CD8-positive, alpha-beta memory T cell (primary cell): ENCODE measurements around the gene PIK3C3. TPM values are rescaled to one million over a fixed set of nuclear protein-coding genes. Genes with fewer than 3 reads are reported as not detected.

Experiments used
- CTCF ChIA-PET: fragments of 350-600 bp; sonication (Branson Sonifier 250); formaldehyde crosslinking; loops from one replicate; lab custom pipeline; 2021; ENCODE audit warnings: antibody characterized with exemption; lab: Charles Lee
- POLR2A ChIA-PET: fragments of 350-600 bp; sonication (Branson Sonifier 250); formaldehyde crosslinking; loops from one replicate; lab custom pipeline; 2021; ENCODE audit warnings: antibody characterized with exemption; lab: Charles Lee
- DNase-seq, 5 donors: peaks; one replicate each; pipeline versions ENCODE4 v3.0.0 to v3.0.0-alpha.2; 2020 to 2022; ENCODE audit warnings: mixed read lengths in 1 of 5
- H3K27ac ChIP-seq: one replicate; pipeline ENCODE4 v1.7.0; 2013; ENCODE audit warnings: low read depth, mild to moderate bottlenecking, low read length, moderate library complexity
- H3K27me3 ChIP-seq: 2 replicates; pipeline ENCODE4 v1.7.0; 2013; ENCODE audit warnings: low read length, mild to moderate bottlenecking; ENCODE audit not compliant: insufficient read depth, poor library complexity, severe bottlenecking
- H3K36me3 ChIP-seq: 2 replicates; pipeline ENCODE4 v1.7.0; 2013; ENCODE audit warnings: mild to moderate bottlenecking, low read length, moderate library complexity; ENCODE audit not compliant: insufficient read depth
- H3K4me1 ChIP-seq: 2 replicates; pipeline ENCODE4 v1.7.0; 2013; ENCODE audit warnings: mild to moderate bottlenecking, low read length, moderate library complexity; ENCODE audit not compliant: insufficient read depth
- H3K4me3 ChIP-seq: 2 replicates; pipeline ENCODE4 v1.7.0; 2013; ENCODE audit warnings: mild to moderate bottlenecking, low read length
- H3K9me3 ChIP-seq: 2 replicates; pipeline ENCODE4 v1.7.0; 2013; ENCODE audit warnings: mild to moderate bottlenecking, low read length
- H3K27ac Mint-ChIP-seq, 8 donors: one replicate each; pipeline ENCODE4 v1.8.0; 2020 to 2021; ENCODE audit warnings: mixed read lengths in 8 of 8, mild to moderate bottlenecking in 6 of 8, inconsistent platforms in 3 of 8, moderate library complexity in 3 of 8
- H3K27me3 Mint-ChIP-seq, 2 donors: one replicate each; pipeline ENCODE4 v1.8.0; 2020 to 2021; ENCODE audit warnings: mixed read lengths in 2 of 2, mild to moderate bottlenecking in 1 of 2, moderate library complexity in 1 of 2
- H3K36me3 Mint-ChIP-seq, 3 donors: one replicate each; pipeline ENCODE4 v1.8.0; 2020 to 2021; ENCODE audit warnings: mixed read lengths in 3 of 3, inconsistent platforms in 1 of 3, mild to moderate bottlenecking in 1 of 3
- H3K4me1 Mint-ChIP-seq, 3 donors: one replicate each; pipeline ENCODE4 v1.8.0; 2020 to 2021; ENCODE audit warnings: mixed read lengths in 3 of 3, inconsistent platforms in 1 of 3, mild to moderate bottlenecking in 1 of 3
- H3K4me3 Mint-ChIP-seq, 7 donors: one replicate each; pipeline ENCODE4 v1.8.0; 2020 to 2021; ENCODE audit warnings: mixed read lengths in 7 of 7, mild to moderate bottlenecking in 6 of 7, moderate library complexity in 4 of 7, inconsistent platforms in 2 of 7
- H3K9me3 Mint-ChIP-seq, 5 donors: one replicate each; pipeline ENCODE4 v1.8.0; 2020 to 2022; ENCODE audit warnings: mixed read lengths in 5 of 5, mild to moderate bottlenecking in 3 of 5, moderate library complexity in 2 of 5, inconsistent platforms in 1 of 5
- polyA plus RNA-seq: library from polyadenylated mRNA; unstranded; fragments of 300-500 nt; fragmentation: Illumina TruSeq; gene quantifications from one replicate; pipeline ENCODE4 v1.2.3, GENCODE V29; 2021
- total RNA-seq, 2 experiments: library from RNA; stranded (reverse); gene quantifications; one replicate each; pipeline ENCODE4 v1.2.3, GENCODE V29; 2021

Gene PIK3C3
- total and polyA plus RNA-seq, 3 experiments from 2014 or later: 39.8 to 50.7 (median 43.6) TPM

DNA sequence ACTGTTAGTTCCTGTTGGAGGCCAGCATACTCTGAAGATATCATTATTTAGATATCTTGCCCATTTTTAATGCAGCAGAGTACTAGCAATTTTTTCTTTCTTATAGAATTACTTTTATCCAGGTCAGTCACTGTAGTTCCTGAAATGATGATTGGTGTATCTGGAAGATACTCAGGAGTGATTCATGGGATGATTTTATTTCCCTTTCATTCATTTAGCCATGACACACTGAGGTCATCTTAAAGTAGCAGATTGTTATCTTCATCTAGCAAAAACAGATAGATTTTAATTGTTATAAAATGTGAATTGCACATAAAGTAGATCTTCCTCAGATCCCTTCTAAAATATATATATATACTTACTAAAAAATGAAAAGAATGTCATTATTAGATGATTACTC, 109.1 kb downstream of the PIK3C3 start:
- Mint-ChIP-seq H3K4me3 (no peak overlapping the region), H3K27ac (no peak overlapping the region)
- DNase-seq: no peak

DNA sequence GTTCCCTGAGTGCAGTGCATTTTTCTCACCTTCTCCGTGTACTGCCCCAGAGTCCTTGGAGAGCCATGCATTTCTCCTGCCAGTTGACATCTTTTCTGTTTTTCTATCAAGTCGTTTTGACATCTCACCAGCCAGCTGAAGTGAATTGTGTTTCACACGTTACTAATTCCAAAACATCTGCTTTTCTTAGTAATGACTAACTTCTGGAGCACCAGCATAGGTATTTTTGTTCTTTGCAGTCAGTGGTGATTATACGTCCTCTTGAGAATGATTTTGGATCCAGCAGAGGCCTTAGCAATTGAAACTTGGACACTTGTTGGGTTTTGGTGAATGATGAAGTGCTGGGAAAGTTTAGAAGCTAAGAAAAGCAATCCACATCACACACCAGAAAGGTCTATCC, 112.5 kb downstream of the PIK3C3 start:
- no peaks in the 10 kb centered on the region for H3K9me3 Mint-ChIP-seq
- no peaks in the 10 kb centered on the region for H3K4me1 Mint-ChIP-seq
- Histone ChIP-seq H3K27ac (no peak overlapping the region), H3K36me3 (peaks cover 8% of the 10 kb centered on the region), H3K9me3 (no peaks in the 10 kb centered on the region), H3K27me3 (no peaks in the 10 kb centered on the region), H3K4me3 (no peak overlapping the region), H3K4me1 (no peaks in the 10 kb centered on the region)
- no peak overlapping the region for H3K4me3 Mint-ChIP-seq
- H3K27ac Mint-ChIP-seq: peak overlapping the region in 1 of 8 donors; percentile 63
- CTCF ChIA-PET: interaction anchor here (3.5 kb wide), 1 partner anchor 14 kb away, joined by 14 read pairs; no protein-coding TSS in a partner anchor
- DNase-seq: no peak
- POLR2A ChIA-PET: no interaction called here
- no peaks in the 10 kb centered on the region for H3K27me3 Mint-ChIP-seq
- peaks cover 20 to 77% (median 54%) of the 10 kb centered on the region in 3 donors for H3K36me3 Mint-ChIP-seq

More for the DNA sequence above, 109.1 kb downstream of the PIK3C3 start:
- Mint-ChIP-seq H3K4me1 (no peaks in the 10 kb centered on the region), H3K9me3 (no peaks in the 10 kb centered on the region), H3K27me3 (no peaks in the 10 kb centered on the region), H3K36me3 (peaks cover 26 to 71% (median 46%) of the 10 kb centered on the region in 3 donors)
- ChIA-PET CTCF (interaction anchor here (1.3 kb wide), 1 partner anchor 11 kb away, joined by 5 read pairs; no protein-coding TSS in a partner anchor), POLR2A (no interaction called here)
- Histone ChIP-seq H3K4me1 (no peaks in the 10 kb centered on the region), H3K36me3 (no peaks in the 10 kb centered on the region), H3K27ac (no peak overlapping the region), H3K27me3 (no peaks in the 10 kb centered on the region), H3K9me3 (no peaks in the 10 kb centered on the region), H3K4me3 (no peak overlapping the region)

DNA sequence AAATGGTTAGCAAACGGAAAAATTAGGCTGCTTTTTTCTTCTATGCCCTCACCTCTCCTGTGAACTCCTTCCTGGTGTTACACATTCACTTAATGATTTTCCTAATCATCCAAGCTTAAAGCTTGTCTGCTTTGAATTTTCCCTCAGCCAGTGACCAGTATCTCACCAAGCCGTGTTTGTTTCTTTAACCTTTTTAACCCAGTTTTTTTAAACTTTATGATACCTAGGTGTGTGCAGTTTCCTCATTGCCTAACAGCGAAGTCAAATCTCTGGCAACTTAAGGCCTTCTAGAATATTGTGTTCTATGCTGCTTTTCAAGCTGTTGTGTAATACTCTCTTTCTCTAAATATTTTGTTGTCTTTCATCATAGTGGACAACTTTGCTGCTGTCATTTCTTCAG, 113.0 kb downstream of the PIK3C3 start:
- Mint-ChIP-seq H3K36me3 (peaks cover 25 to 77% (median 50%) of the 10 kb centered on the region in 3 donors), H3K27ac (no peak overlapping the region), H3K4me1 (peaks cover 0 to 4% (median 0%) of the 10 kb centered on the region in 3 donors), H3K4me3 (no peak overlapping the region), H3K27me3 (no peaks in the 10 kb centered on the region), H3K9me3 (no peaks in the 10 kb centered on the region)
- POLR2A ChIA-PET: no interaction called here
- Histone ChIP-seq H3K27me3 (no peaks in the 10 kb centered on the region), H3K4me1 (no peaks in the 10 kb centered on the region), H3K27ac (no peak overlapping the region), H3K36me3 (peaks cover 9% of the 10 kb centered on the region), H3K9me3 (no peaks in the 10 kb centered on the region), H3K4me3 (no peak overlapping the region)
- CTCF ChIA-PET: interaction anchor here (3.5 kb wide), 1 partner anchor 14 kb away, joined by 14 read pairs; no protein-coding TSS in a partner anchor
- no peak for DNase-seq

DNA sequence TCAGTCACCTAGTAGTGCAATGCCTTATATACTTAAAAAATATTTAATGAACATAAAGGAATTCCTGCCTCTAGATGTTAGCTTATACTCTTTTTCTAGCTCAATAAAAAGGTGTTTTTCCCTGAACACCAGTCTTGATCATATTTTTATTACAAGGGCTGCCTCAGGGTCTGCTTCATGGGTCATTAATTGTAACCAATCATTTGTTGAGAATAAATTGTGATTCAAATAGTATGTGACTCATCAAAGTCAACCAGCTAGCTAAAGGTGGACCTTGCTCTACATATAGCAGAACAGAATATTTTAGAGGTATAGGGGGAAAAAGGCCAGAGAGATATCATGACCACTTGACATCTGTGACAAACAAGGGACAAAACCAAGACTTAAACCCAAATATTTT, 114.0 kb downstream of the PIK3C3 start:
- Histone ChIP-seq H3K27me3 (no peaks in the 10 kb centered on the region), H3K4me1 (no peaks in the 10 kb centered on the region), H3K27ac (no peak overlapping the region), H3K36me3 (peaks cover 14% of the 10 kb centered on the region), H3K4me3 (no peak overlapping the region), H3K9me3 (no peaks in the 10 kb centered on the region)
- no peaks in the 10 kb centered on the region for H3K27me3 Mint-ChIP-seq
- DNase-seq: no peak
- H3K27ac Mint-ChIP-seq: no peak overlapping the region
- H3K36me3 Mint-ChIP-seq: peaks cover 28 to 80% (median 47%) of the 10 kb centered on the region in 3 donors
- H3K9me3 Mint-ChIP-seq: no peaks in the 10 kb centered on the region
- peaks cover 0 to 11% (median 0%) of the 10 kb centered on the region in 3 donors for H3K4me1 Mint-ChIP-seq
- no peak overlapping the region for H3K4me3 Mint-ChIP-seq
- CTCF ChIA-PET: interaction anchor here (0.9 to 2.1 kb wide), 2 partner anchors 16 to 41 kb away, joined by 3 to 10 read pairs; no protein-coding TSS in a partner anchor
- POLR2A ChIA-PET: no interaction called here

DNA sequence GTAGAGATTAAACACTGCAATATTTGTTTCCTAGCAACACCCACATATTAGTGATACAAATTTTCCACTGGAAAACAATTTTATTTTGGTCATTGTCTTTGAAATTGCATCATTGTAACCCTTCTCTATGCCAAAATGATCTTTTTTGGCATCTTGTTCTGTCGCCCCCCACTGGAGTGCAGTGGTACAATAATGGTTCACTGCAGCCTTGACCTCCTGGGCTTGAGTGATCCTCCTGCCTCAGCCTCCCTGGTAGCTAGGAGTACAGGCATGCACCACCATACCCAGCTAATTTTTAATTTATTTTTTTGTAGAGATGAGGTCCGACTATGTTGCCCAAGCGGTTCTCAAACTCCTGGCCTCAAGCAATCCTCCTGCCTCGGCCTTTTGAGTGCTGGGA, 117.4 kb downstream of the PIK3C3 start:
- Histone ChIP-seq H3K9me3 (no peaks in the 10 kb centered on the region), H3K27me3 (no peaks in the 10 kb centered on the region), H3K4me1 (no peaks in the 10 kb centered on the region), H3K4me3 (no peak overlapping the region), H3K36me3 (peaks cover 16% of the 10 kb centered on the region), H3K27ac (no peak overlapping the region)
- no peaks in the 10 kb centered on the region for H3K27me3 Mint-ChIP-seq
- peaks cover 19 to 73% (median 42%) of the 10 kb centered on the region in 3 donors for H3K36me3 Mint-ChIP-seq
- no peak for DNase-seq
- H3K9me3 Mint-ChIP-seq: no peaks in the 10 kb centered on the region
- H3K4me3 Mint-ChIP-seq: no peak overlapping the region
- H3K27ac Mint-ChIP-seq: no peak overlapping the region
- peaks cover 0 to 17% (median 0%) of the 10 kb centered on the region in 3 donors for H3K4me1 Mint-ChIP-seq
- ChIA-PET POLR2A (no interaction called here), CTCF (no interaction called here)

DNA sequence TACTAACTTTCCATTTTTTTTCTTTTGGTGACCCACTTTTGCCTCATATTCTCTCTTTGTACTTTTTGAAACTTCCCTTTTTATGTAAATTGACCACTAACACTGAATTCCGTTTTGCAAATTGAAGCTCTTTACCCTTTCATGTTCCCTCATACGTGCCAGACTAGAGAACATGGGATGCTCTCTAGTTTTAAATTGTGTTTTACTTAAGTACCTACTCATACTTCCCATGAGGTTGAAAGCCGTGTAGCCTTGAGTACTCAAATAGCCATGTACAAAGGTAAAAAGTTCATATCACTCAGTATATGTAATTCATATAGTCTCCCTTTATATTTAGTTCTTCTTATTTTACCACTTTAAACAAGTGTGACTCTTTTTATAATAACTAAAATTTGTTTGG, 119.7 kb downstream of the PIK3C3 start:
- POLR2A ChIA-PET: no interaction called here
- H3K36me3 ChIP-seq: peaks cover 17% of the 10 kb centered on the region
- Mint-ChIP-seq H3K36me3 (peaks cover 21 to 73% (median 38%) of the 10 kb centered on the region in 3 donors), H3K27me3 (no peaks in the 10 kb centered on the region), H3K27ac (peak overlapping the region in 2 of 8 donors; percentile 30 to 77), H3K4me1 (peaks cover 0 to 17% (median 0%) of the 10 kb centered on the region in 3 donors), H3K9me3 (no peaks in the 10 kb centered on the region), H3K4me3 (no peak overlapping the region)
- DNase-seq: no peak
- no peak overlapping the region for H3K27ac ChIP-seq
- CTCF ChIA-PET: no interaction called here
- H3K27me3 ChIP-seq: no peaks in the 10 kb centered on the region
- no peaks in the 10 kb centered on the region for H3K9me3 ChIP-seq
- H3K4me1 ChIP-seq: no peaks in the 10 kb centered on the region
- no peak overlapping the region for H3K4me3 ChIP-seq

DNA sequence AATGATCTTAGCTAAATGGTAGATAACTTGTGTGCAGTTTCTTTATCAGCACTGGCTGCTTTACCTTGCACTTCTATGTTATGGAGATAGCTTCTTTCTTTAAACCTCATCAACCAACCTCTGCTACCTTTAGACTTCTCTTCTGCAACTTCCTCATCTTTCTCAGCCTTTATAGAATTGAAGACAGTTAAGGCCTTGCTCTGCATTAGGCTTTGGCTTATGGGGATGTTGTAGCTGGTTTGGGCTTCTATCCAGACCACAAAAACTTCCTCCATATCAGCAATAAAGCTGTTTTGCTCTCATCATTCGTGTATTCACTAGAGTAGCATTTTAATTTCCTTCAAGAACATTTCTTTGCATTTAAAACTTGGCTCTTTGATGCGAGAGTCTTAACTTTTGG, 123.7 kb downstream of the PIK3C3 start:
- H3K36me3 ChIP-seq: peaks cover 6% of the 10 kb centered on the region

DNA sequence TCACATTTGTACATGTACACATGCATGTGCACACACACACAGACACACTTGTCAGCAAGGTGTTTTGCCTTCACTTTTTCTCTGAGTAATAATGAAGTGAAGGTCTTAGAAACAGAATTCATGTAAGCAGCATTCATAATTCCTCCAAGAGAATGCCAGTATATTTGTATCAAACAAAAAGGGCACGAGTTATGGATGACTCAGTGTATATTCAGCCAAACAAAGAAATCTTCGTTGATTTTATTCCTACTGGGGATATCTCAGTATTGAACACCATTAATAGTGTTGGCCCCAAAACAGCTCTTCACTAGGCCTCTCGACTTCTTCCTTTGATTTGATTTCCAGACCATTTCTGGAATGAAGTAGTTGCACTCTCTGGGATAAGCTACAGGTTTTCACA, 125.3 kb downstream of the PIK3C3 start:
- POLR2A ChIA-PET: no interaction called here
- Mint-ChIP-seq H3K36me3 (peaks cover 23 to 72% (median 31%) of the 10 kb centered on the region in 3 donors), H3K4me3 (no peak overlapping the region), H3K4me1 (no peaks in the 10 kb centered on the region), H3K9me3 (no peaks in the 10 kb centered on the region), H3K27ac (no peak overlapping the region), H3K27me3 (no peaks in the 10 kb centered on the region)
- H3K27ac ChIP-seq: no peak overlapping the region
- peaks cover 6% of the 10 kb centered on the region for H3K36me3 ChIP-seq
- no peaks in the 10 kb centered on the region for H3K27me3 ChIP-seq
- H3K9me3 ChIP-seq: no peaks in the 10 kb centered on the region
- no peak overlapping the region for H3K4me3 ChIP-seq
- CTCF ChIA-PET: interaction anchor here (1.3 kb wide), 1 partner anchor 34 kb away, joined by 3 read pairs; no protein-coding TSS in a partner anchor
- no peak for DNase-seq
- H3K4me1 ChIP-seq: no peaks in the 10 kb centered on the region

More for the DNA sequence above, 123.7 kb downstream of the PIK3C3 start:
- CTCF ChIA-PET: interaction anchor here (1.3 kb wide), 2 partner anchors 25 to 36 kb away, joined by 3 to 4 read pairs; no protein-coding TSS in a partner anchor
- Histone ChIP-seq H3K4me3 (no peak overlapping the region), H3K27me3 (no peaks in the 10 kb centered on the region), H3K4me1 (no peaks in the 10 kb centered on the region), H3K27ac (no peak overlapping the region), H3K9me3 (no peaks in the 10 kb centered on the region)
- H3K4me1 Mint-ChIP-seq: peaks cover 0 to 9% (median 0%) of the 10 kb centered on the region in 3 donors
- no peak for DNase-seq
- no peak overlapping the region for H3K4me3 Mint-ChIP-seq
- POLR2A ChIA-PET: no interaction called here
- peaks cover 19 to 74% (median 38%) of the 10 kb centered on the region in 3 donors for H3K36me3 Mint-ChIP-seq
- no peaks in the 10 kb centered on the region for H3K27me3 Mint-ChIP-seq
- no peak overlapping the region for H3K27ac Mint-ChIP-seq
- no peaks in the 10 kb centered on the region for H3K9me3 Mint-ChIP-seq
